Measurements from ENCODE around the gene APH1A.

DNA sequence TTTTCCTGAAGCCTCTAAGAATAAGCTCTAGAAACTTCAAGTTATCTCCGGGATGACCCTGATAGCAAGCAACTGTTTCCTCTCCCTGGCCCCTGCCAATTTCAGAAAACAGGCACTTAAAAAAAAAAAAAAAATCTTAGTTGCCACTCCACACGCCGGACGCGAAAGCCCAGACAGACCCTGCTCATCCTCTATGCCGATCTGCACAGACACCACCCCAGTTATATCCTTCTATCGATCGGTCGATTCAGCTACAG is 34.6 kb downstream of the APH1A start:
- TF ChIP-seq, protein P1, sequence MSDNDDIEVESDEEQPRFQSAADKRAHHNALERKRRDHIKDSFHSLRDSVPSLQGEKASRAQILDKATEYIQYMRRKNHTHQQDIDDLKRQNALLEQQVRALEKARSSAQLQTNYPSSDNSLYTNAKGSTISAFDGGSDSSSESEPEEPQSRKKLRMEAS (IDR thresholded peaks at IDR 0.05): no peak
- TF ChIP-seq CEBPB (IDR thresholded peaks at IDR 0.05): no peak
- TF ChIP-seq ZBTB7A (IDR thresholded peaks at IDR 0.05; ENCODE audit: low read depth): no peak

Data from Ishikawa (cell line).